Trophoblast cell (in vitro differentiated cells and primary cell): ENCODE data around the gene SHROOM2.

ENCODE experiments used
- DNase-seq, 2 donors: peaks; one replicate each; pipeline ENCODE4 v3.0.0-alpha.2; 2016
- H2AFZ ChIP-seq: 2 replicates; pipeline ENCODE4 v1.6.1; 2013; ENCODE audit warnings: low read length, moderate library complexity, mild to moderate bottlenecking; ENCODE audit not compliant: insufficient read depth, poor library complexity
- H2AK5ac ChIP-seq: 2 replicates; pipeline ENCODE4 v1.6.1; 2013; ENCODE audit warnings: mild to moderate bottlenecking, low read length
- H2BK120ac ChIP-seq: 2 replicates; pipeline ENCODE4 v1.6.1; 2013; ENCODE audit warnings: low read length, mild to moderate bottlenecking, moderate library complexity; ENCODE audit not compliant: insufficient read depth, poor library complexity
- H2BK12ac ChIP-seq: 2 replicates; pipeline ENCODE4 v1.6.1; 2013; ENCODE audit warnings: mild to moderate bottlenecking, low read length, moderate library complexity
- H2BK5ac ChIP-seq: 2 replicates; pipeline ENCODE4 v1.6.1; 2013; ENCODE audit warnings: low read length, low read depth, moderate library complexity, mild to moderate bottlenecking; ENCODE audit not compliant: poor library complexity
- H3K14ac ChIP-seq: 2 replicates; pipeline ENCODE4 v1.6.1; 2013; ENCODE audit warnings: mild to moderate bottlenecking, low read length
- H3K18ac ChIP-seq: 2 replicates; pipeline ENCODE4 v1.6.1; 2013; ENCODE audit warnings: mild to moderate bottlenecking, low read length
- H3K23ac ChIP-seq: 2 replicates; pipeline ENCODE4 v1.6.1; 2013; ENCODE audit warnings: low read length
- H3K27ac ChIP-seq: 2 replicates; pipeline ENCODE4 v1.5.1; 2013; ENCODE audit warnings: low read depth, mild to moderate bottlenecking, inconsistent platforms, low read length, moderate library complexity
- H3K27me3 ChIP-seq: 2 replicates; pipeline ENCODE4 v1.6.1; 2013; ENCODE audit warnings: inconsistent platforms, mild to moderate bottlenecking, low read length, moderate library complexity; ENCODE audit not compliant: insufficient read depth
- H3K36me3 ChIP-seq, 2 experiments: 1 replicate in 1 of 2; 2 replicates in 1 of 2; pipeline ENCODE4 v1.6.1; 2013; ENCODE audit warnings: low read length in 2 of 2, mild to moderate bottlenecking in 2 of 2, moderate library complexity in 1 of 2; ENCODE audit not compliant: insufficient read depth in 2 of 2, control insufficient read depth in 1 of 2
- H3K4ac ChIP-seq: 2 replicates; pipeline ENCODE4 v1.6.1; 2013; ENCODE audit warnings: low read depth, mild to moderate bottlenecking, low read length, moderate library complexity
- H3K4me1 ChIP-seq, 2 experiments: 1 replicate in 1 of 2; 2 replicates in 1 of 2; pipeline ENCODE4 v1.6.1; 2013; ENCODE audit warnings: low read length in 2 of 2, mild to moderate bottlenecking in 2 of 2, moderate library complexity in 1 of 2; ENCODE audit not compliant: insufficient read depth in 2 of 2, control insufficient read depth in 1 of 2
- H3K4me2 ChIP-seq: 2 replicates; pipeline ENCODE4 v1.6.1; 2013; ENCODE audit warnings: inconsistent platforms, mild to moderate bottlenecking, low read length, moderate library complexity
- H3K4me3 ChIP-seq: 2 replicates; pipeline ENCODE4 v1.5.1; 2013; ENCODE audit warnings: mild to moderate bottlenecking, low read depth, low read length, inconsistent platforms
- H3K79me1 ChIP-seq: one replicate; pipeline ENCODE4 v1.6.1; 2013; ENCODE audit warnings: low read length
- H3K79me2 ChIP-seq: 2 replicates; pipeline ENCODE4 v1.6.1; 2013; ENCODE audit warnings: low read length, mild to moderate bottlenecking; ENCODE audit not compliant: control insufficient read depth, insufficient read depth, poor library complexity
- H3K9ac ChIP-seq: 2 replicates; pipeline ENCODE4 v1.6.1; 2013; ENCODE audit warnings: mild to moderate bottlenecking, low read length
- H3K9me3 ChIP-seq: 2 replicates; pipeline ENCODE4 v1.6.1; 2013; ENCODE audit warnings: low read depth, mild to moderate bottlenecking, control low read depth, inconsistent platforms, low read length; ENCODE audit not compliant: insufficient read depth
- H4K12ac ChIP-seq: 2 replicates; pipeline ENCODE4 v1.6.1; 2013; ENCODE audit warnings: low read depth, mild to moderate bottlenecking, low read length, moderate library complexity
- H4K8ac ChIP-seq: 2 replicates; pipeline ENCODE4 v1.6.1; 2013; ENCODE audit warnings: low read depth, mild to moderate bottlenecking, low read length, moderate library complexity
- H4K91ac ChIP-seq: one replicate; pipeline ENCODE4 v1.6.1; 2013; ENCODE audit warnings: low read depth, mild to moderate bottlenecking, low read length, moderate library complexity
- WGBS: extraction: QIAGEN DNeasy Blood & Tissue Kit; methylation state at CpG from one replicate; pipeline ENCODE4 v1.1.7; 2013; ENCODE audit warnings: missing lambda C conversion rate; ENCODE audit not compliant: insufficient read length, insufficient coverage; ENCODE audit errors: extremely low coverage; 5-methylcytosine and 5-hydroxymethylcytosine counted together

SHROOM2 gene

GRCh38 chrX:9832811-9833210 lies 46.6 kb downstream of the SHROOM2 start:
- Histone ChIP-seq H3K4ac (peak overlapping the region; percentile 50), H4K91ac (no peak overlapping the region), H2AK5ac (no peak overlapping the region), H2BK12ac (no peak overlapping the region), H3K4me2 (no peak overlapping the region), H3K23ac (no peak overlapping the region), H2AFZ (no peak overlapping the region), H3K18ac (no peak overlapping the region), H3K4me1 (peaks cover 18 to 19% of the 10 kb centered on the region in 2 experiments), H4K8ac (no peak overlapping the region), H3K79me1 (peaks cover 14% of the 10 kb centered on the region), H2BK120ac (no peak overlapping the region), H3K79me2 (peaks cover 20% of the 10 kb centered on the region), H3K4me3 (no peak overlapping the region), H2BK5ac (no peak overlapping the region), H3K9me3 (no peaks in the 10 kb centered on the region), H3K9ac (no peak overlapping the region), H3K27me3 (no peaks in the 10 kb centered on the region), H3K14ac (no peak overlapping the region), H4K12ac (no peak overlapping the region), H3K27ac (no peak overlapping the region), H3K36me3 (peaks cover 3 to 9% of the 10 kb centered on the region in 2 experiments)
- no peak for DNase-seq
- WGBS, result no CpG with 5 or more reads among the region's 6 CpGs

- no CpG with 5 or more reads among the region's 11 CpGs for WGBS
- Histone ChIP-seq H3K79me1 (peaks cover 9% of the 10 kb centered on the region), H3K14ac (no peak overlapping the region), H3K27me3 (no peaks in the 10 kb centered on the region), H3K27ac (no peak overlapping the region), H3K9me3 (no peaks in the 10 kb centered on the region), H4K91ac (no peak overlapping the region), H2BK120ac (no peak overlapping the region), H3K4me3 (no peak overlapping the region), H4K12ac (no peak overlapping the region), H2BK12ac (no peak overlapping the region), H2AK5ac (no peak overlapping the region), H3K79me2 (peaks cover 18% of the 10 kb centered on the region), H3K23ac (no peak overlapping the region), H3K36me3 (peaks cover 3 to 10% of the 10 kb centered on the region in 2 experiments), H2AFZ (no peak overlapping the region), H3K4me1 (peaks cover 9 to 14% of the 10 kb centered on the region in 2 experiments), H2BK5ac (no peak overlapping the region), H3K4me2 (no peak overlapping the region), H3K18ac (peak overlapping the region; percentile 74), H3K4ac (peak overlapping the region; percentile 70), H4K8ac (no peak overlapping the region), H3K9ac (no peak overlapping the region)
- DNase-seq, result no peak
These were observed 49.5 kb downstream of the SHROOM2 start for GRCh38 chrX:9835585-9836210.

GRCh38 chrX:9842541-9842940 lies 56.3 kb downstream of the SHROOM2 start:
- Histone ChIP-seq H3K27me3 (no peaks in the 10 kb centered on the region), H2AFZ (no peak overlapping the region), H3K36me3 (peaks cover 0 to 4% of the 10 kb centered on the region in 2 experiments), H4K91ac (peak overlapping the region; percentile 61), H3K4me3 (no peak overlapping the region), H3K27ac (peak overlapping the region; percentile 96), H4K12ac (no peak overlapping the region), H2BK120ac (peak overlapping the region; percentile 81), H3K18ac (peak overlapping the region; percentile 64), H3K4me2 (peak overlapping the region; percentile 36), H3K79me1 (peaks cover 34% of the 10 kb centered on the region), H4K8ac (no peak overlapping the region), H3K4ac (no peak overlapping the region), H3K4me1 (peaks cover 15 to 32% of the 10 kb centered on the region in 2 experiments), H3K9ac (peak overlapping the region; percentile 74), H3K14ac (no peak overlapping the region), H2AK5ac (no peak overlapping the region), H3K9me3 (no peaks in the 10 kb centered on the region), H3K79me2 (peaks cover 11% of the 10 kb centered on the region), H2BK12ac (no peak overlapping the region), H2BK5ac (peak overlapping the region; percentile 64), H3K23ac (no peak overlapping the region)
- no peak for DNase-seq
- no CpG with 5 or more reads among the region's 6 CpGs for WGBS

DNA sequence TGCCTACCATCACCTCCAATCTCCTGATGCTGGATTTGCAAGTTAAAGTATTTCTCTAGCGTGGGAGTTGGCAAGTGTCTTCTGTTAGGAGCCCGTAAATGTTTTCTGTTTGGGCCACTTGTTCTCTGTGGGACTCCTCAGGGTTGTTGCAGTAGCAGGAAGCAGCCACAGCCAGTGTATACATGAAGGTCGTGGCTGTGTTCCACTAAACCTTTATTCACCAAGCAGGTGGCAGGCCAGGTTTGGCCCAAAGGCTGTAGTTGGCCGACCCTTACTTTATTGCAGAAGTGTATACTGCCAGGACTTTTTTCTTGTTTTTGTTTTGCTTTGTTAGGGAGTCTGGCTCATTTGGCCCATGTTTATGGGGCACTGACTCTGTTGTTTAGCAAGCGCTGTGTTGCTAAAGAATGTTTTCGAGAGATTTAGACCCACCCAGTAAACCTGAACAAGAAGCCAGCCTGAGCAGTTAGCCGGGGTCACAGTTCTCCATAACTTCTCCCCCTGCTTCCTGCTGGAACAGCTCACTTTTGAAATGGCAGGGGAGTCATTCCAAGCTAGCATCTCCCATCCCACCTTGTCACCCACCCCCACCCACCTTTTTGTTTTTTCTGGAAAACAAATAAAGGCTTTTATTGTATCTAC lies 58.8 kb downstream of the SHROOM2 start:
- peak overlapping the region; percentile 64 for H3K14ac ChIP-seq
- peaks cover 10% of the 10 kb centered on the region for H3K79me2 ChIP-seq
- peak overlapping the region; percentile 66 for H4K8ac ChIP-seq
- no peak overlapping the region for H2AFZ ChIP-seq
- H3K4me3 ChIP-seq, result no peak overlapping the region
- no peak overlapping the region for H4K12ac ChIP-seq
- no peak overlapping the region for H3K23ac ChIP-seq
- H3K27me3 ChIP-seq, result no peaks in the 10 kb centered on the region
- peaks cover 30 to 34% of the 10 kb centered on the region in 2 experiments for H3K4me1 ChIP-seq
- H4K91ac ChIP-seq, result peak overlapping the region; percentile 57
- peak overlapping the region; percentile 36 for H2AK5ac ChIP-seq
- peak overlapping the region; percentile 83 for H2BK5ac ChIP-seq
- no CpG with 5 or more reads among the region's 7 CpGs for WGBS
- H3K9me3 ChIP-seq, result no peaks in the 10 kb centered on the region
- no peak overlapping the region for H3K4me2 ChIP-seq
- no peak overlapping the region for H3K9ac ChIP-seq
- no peak overlapping the region for H3K18ac ChIP-seq
- peaks cover 36% of the 10 kb centered on the region for H3K79me1 ChIP-seq
- no peak for DNase-seq
- peak overlapping the region; percentile 89 for H3K27ac ChIP-seq
- peak overlapping the region; percentile 64 for H3K4ac ChIP-seq
- peaks cover 0 to 8% of the 10 kb centered on the region in 2 experiments for H3K36me3 ChIP-seq
- peak overlapping the region; percentile 68 for H2BK120ac ChIP-seq
- peak overlapping the region; percentile 73 for H2BK12ac ChIP-seq
